Measurements from ENCODE around the gene RASL12.

- TF ChIP-seq CTCF (IDR thresholded peaks at IDR 0.05; ENCODE audit: poor library complexity) = no peak
- no peak for TF ChIP-seq EZH2 (IDR thresholded peaks at IDR 0.05; ENCODE audit: borderline replicate concordance)
- TF ChIP-seq EZH2phosphoT487 (IDR thresholded peaks at IDR 0.05; ENCODE audit: low read depth, severe bottlenecking, unreplicated experiment) = no peak
These were observed 38.3 kb upstream of the RASL12 start for GRCh38 chr15:65106011-65106590.
